GM12878 (cell line): ENCODE measurements around the gene SLC35E1. TPM values are rescaled to one million over a fixed set of nuclear protein-coding genes. Genes with fewer than 3 reads are reported as not detected.

Experiments
- CHD2 ChIP-seq: IDR thresholded peaks from 2 replicates; pipeline ENCODE4 v1.6.1; 2011; ENCODE audit warnings: low read depth, low read length, improper control_type of control experiment, borderline replicate concordance
- CHD4 ChIP-seq: fragments of 200-600 bp; sonication (generic); IDR thresholded peaks from 2 replicates; pipeline ENCODE4 v1.6.1; 2016; ENCODE audit warnings: mild to moderate bottlenecking
- IKZF1 ChIP-seq: fragments of 450-650 bp; conservative IDR thresholded peaks from 2 replicates; pipeline ENCODE4 v1.6.1; 2017; ENCODE audit warnings: antibody characterized with exemption, mild to moderate bottlenecking
- IRF5 ChIP-seq: fragments of 450-650 bp; IDR thresholded peaks from 2 replicates; pipeline ENCODE4 v1.6.1; 2017; ENCODE audit warnings: borderline replicate concordance
- KAT2A ChIP-seq: conservative IDR thresholded peaks from 2 replicates; pipeline ENCODE4 v1.6.1; 2011; ENCODE audit warnings: low read depth, low read length; ENCODE audit not compliant: control insufficient read depth
- MYB ChIP-seq: fragments of 150-350 bp; IDR thresholded peaks from 2 replicates; pipeline ENCODE4 v1.6.1; 2014; ENCODE audit warnings: mild to moderate bottlenecking, low read depth, low read length, borderline replicate concordance
- NBN ChIP-seq: fragments of 450-650 bp; IDR thresholded peaks from 2 replicates; pipeline ENCODE4 v1.6.1; 2016
- NFYA ChIP-seq: IDR thresholded peaks from 2 replicates; pipeline ENCODE4 v1.6.1; 2011; ENCODE audit warnings: low read depth, mild to moderate bottlenecking, low read length, improper control_type of control experiment, borderline replicate concordance
- NR2C2 ChIP-seq: IDR thresholded peaks from 2 replicates; pipeline ENCODE4 v1.6.1; 2011; ENCODE audit warnings: borderline replicate concordance, low read depth; ENCODE audit not compliant: control insufficient read depth, insufficient read length
- PAX8 ChIP-seq: fragments of 450-650 bp; IDR thresholded peaks from 2 replicates; pipeline ENCODE4 v1.6.1; 2017; ENCODE audit warnings: mild to moderate bottlenecking, moderate library complexity
- PBX3 ChIP-seq: IDR thresholded peaks from 2 replicates; pipeline ENCODE4 v1.6.1; 2011; ENCODE audit warnings: mild to moderate bottlenecking, low read depth, low read length, moderate library complexity; ENCODE audit not compliant: insufficient replicate concordance
- PML ChIP-seq: IDR thresholded peaks from 2 replicates; pipeline ENCODE4 v1.6.1; 2012; ENCODE audit warnings: low read length, inconsistent platforms
- RBBP5 ChIP-seq: fragments of 200-600 bp; sonication (generic); conservative IDR thresholded peaks from 2 replicates; pipeline ENCODE4 v1.6.1; 2016
- REST ChIP-seq: IDR thresholded peaks from 2 replicates; pipeline ENCODE4 v1.6.1; 2012; ENCODE audit warnings: mild to moderate bottlenecking, low read depth, low read length
- SMAD5 ChIP-seq: IDR thresholded peaks from 2 replicates; pipeline ENCODE4 v1.6.1; 2016; ENCODE audit warnings: antibody characterized with exemption, low read depth
- SREBF2 ChIP-seq: IDR thresholded peaks from 2 replicates; pipeline ENCODE4 v1.6.1; 2012; ENCODE audit warnings: mild to moderate bottlenecking, low read length
- STAT3 ChIP-seq: IDR thresholded peaks from 2 replicates; pipeline ENCODE4 v1.6.1; 2011; ENCODE audit warnings: low read depth, low read length, improper control_type of control experiment
- USF2 ChIP-seq: IDR thresholded peaks from 2 replicates; pipeline ENCODE4 v1.6.1; 2011; ENCODE audit warnings: low read depth, low read length, improper control_type of control experiment, borderline replicate concordance
- ZZZ3 ChIP-seq: IDR thresholded peaks from 2 replicates; pipeline ENCODE4 v1.6.1; 2011; ENCODE audit warnings: low read depth; ENCODE audit not compliant: control insufficient read depth, insufficient read length
- polyA plus RNA-seq, 11 experiments: library from polyadenylated mRNA; depleted of rRNA in 4 of 11; unstranded in 6 of 11; stranded (reverse) in 5 of 11; fragments of >200 nt; fragmentation: Nextera tagmentation in 4 of 11; fragmentation: Illumina TruSeq in 1 of 11; extraction: Ambion mirVana in 4 of 11; extraction: Trizol in 1 of 11; gene quantifications; 1 replicate in 1 of 11; 2 replicates in 10 of 11; pipeline versions ENCODE4 v1.2.1 to v1.2.3, GENCODE V29; 2011 to 2016; ENCODE audit warnings: inconsistent platforms in 2 of 11, missing spikeins in 2 of 11, low read depth in 1 of 11
- total RNA-seq, 4 experiments: library from RNA; depleted of rRNA in 3 of 4; stranded (reverse); fragments of >200 nt in 3 of 4; fragmentation: Illumina TruSeq in 1 of 4; extraction: Trizol in 1 of 4; gene quantifications; 2 replicates each; pipeline versions ENCODE4 v1.2.1 to v1.2.3, GENCODE V29; 2013 to 2021

SLC35E1 gene
- total and polyA plus RNA-seq, 10 of the 15 experiments (the other 5 are each of a cell fraction or from before 2014, with no cell fraction given), result 11.3 to 37.7 (median 22.1) TPM

GRCh38 chr19:16586991-16587832 lies 15.0 kb upstream of the SLC35E1 start (continued):
- TF ChIP-seq REST, result no peak
- TF ChIP-seq PBX3, result no peak
- peak; percentile 93; the same call in 1 of the 2 replicates for TF ChIP-seq NBN
- no peak for TF ChIP-seq RBBP5
- no peak for TF ChIP-seq MYB
- no peak for TF ChIP-seq ZZZ3
- no peak for TF ChIP-seq NFYA
- TF ChIP-seq STAT3, result peak; percentile 59; the same call in 1 of the 2 replicates
- peak; percentile 87 for TF ChIP-seq IKZF1
- TF ChIP-seq KAT2A, result no peak
- peak; percentile 55 for TF ChIP-seq SMAD5
- TF ChIP-seq IRF5, result no peak
- no peak for TF ChIP-seq CHD4
- peak; percentile 57; the same call in 1 of the 2 replicates for TF ChIP-seq CHD2
- no peak; the same call in 1 of the 2 replicates for TF ChIP-seq USF2
- no peak for TF ChIP-seq NR2C2
- no peak for TF ChIP-seq PAX8
- TF ChIP-seq PML, result no peak
- TF ChIP-seq SREBF2, result no peak
